Measurements from ENCODE around the gene RIC8A. TPM values are rescaled to one million over a fixed set of nuclear protein-coding genes. Genes with fewer than 3 reads are reported as not detected.

Gene RIC8A
- total RNA-seq, 1 donor from 2014 or later: 103 TPM

GRCh38 chr11:221539-221938 is 14.0 kb downstream of the RIC8A start:
- no peak for DNase-seq

GRCh38 chr11:221998-222789 is 14.7 kb downstream of the RIC8A start:
- Histone ChIP-seq H3K27ac (no peak overlapping the region), H3K36me3 (peaks cover 30% of the 10 kb centered on the region), H3K27me3 (ENCODE audit: low read depth) (no peaks in the 10 kb centered on the region), H3K9me3 (no peaks in the 10 kb centered on the region), H3K4me1 (peaks cover 5% of the 10 kb centered on the region), H3K4me3 (no peak overlapping the region)
- no peak for ATAC-seq
- TF ChIP-seq CTCF (IDR thresholded peaks at IDR 0.05): no peak
- DNase-seq: no peak
- intact Hi-C loops (cut with DNase I): no loop called here

More at GRCh38 chr11:221539-221938, 14.0 kb downstream of the RIC8A start:
- H3K4me1 ChIP-seq: peaks cover 5% of the 10 kb centered on the region
- no peak overlapping the region for H3K4me3 ChIP-seq
- ATAC-seq: no peak
- no peaks in the 10 kb centered on the region for H3K27me3 ChIP-seq (ENCODE audit: low read depth)
- H3K27ac ChIP-seq: no peak overlapping the region
- peaks cover 33% of the 10 kb centered on the region for H3K36me3 ChIP-seq
- intact Hi-C loops (cut with DNase I): no loop called here
- TF ChIP-seq CTCF (IDR thresholded peaks at IDR 0.05): no peak
- H3K9me3 ChIP-seq: no peaks in the 10 kb centered on the region

DNA sequence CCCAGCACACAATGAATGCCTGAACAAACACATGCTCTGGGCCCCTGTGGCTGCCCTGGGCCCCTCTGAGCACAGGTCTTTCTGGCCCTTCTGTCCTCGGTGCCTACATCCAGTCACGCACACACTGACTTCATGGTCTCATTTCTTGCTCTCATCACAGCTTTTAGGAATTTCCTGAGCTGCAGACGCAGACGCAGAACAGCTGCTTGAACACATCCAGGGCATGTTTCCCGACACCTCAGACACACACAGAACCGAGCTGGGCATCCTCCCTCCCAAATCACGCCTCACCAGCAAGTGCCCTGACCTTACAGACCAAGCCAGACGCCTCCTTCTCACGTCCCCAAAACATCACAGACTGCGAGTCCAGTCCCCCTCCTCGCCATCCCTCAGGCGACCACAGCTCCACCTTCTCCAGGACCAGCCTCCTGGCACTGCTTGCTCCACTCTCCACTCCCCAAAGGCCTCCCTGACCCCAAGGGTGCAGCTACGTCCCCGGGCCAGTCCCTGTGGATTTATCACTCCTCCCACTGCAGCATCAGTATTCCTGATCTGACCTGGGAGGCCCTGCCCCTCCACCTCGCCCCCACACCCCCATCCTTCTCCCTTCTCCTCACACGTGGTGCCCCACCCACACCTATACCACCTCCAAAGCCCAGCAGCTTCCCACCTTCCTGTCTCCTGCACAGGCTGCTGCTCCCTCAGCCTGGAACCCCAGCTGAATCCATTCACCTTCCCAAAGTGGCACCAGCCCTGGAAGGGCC is 15.7 kb downstream of the RIC8A start:
- H3K36me3 ChIP-seq: peaks cover 28% of the 10 kb centered on the region
- H3K4me1 ChIP-seq: peaks cover 5% of the 10 kb centered on the region
- no peak for DNase-seq
- H3K9me3 ChIP-seq: no peaks in the 10 kb centered on the region
- H3K4me3 ChIP-seq: no peak overlapping the region
- no peak overlapping the region for H3K27ac ChIP-seq
- no peaks in the 10 kb centered on the region for H3K27me3 ChIP-seq (ENCODE audit: low read depth)
- ATAC-seq: peak; percentile 6 to 25
- intact Hi-C loops (cut with DNase I): no loop called here
- TF ChIP-seq CTCF (IDR thresholded peaks at IDR 0.05): no peak

- ATAC-seq (no peak), DNase-seq (no peak)
- Histone ChIP-seq H3K27me3 (ENCODE audit: low read depth) (no peaks in the 10 kb centered on the region), H3K27ac (no peak overlapping the region), H3K4me1 (peaks cover 5% of the 10 kb centered on the region), H3K36me3 (peaks cover 24% of the 10 kb centered on the region), H3K4me3 (no peak overlapping the region), H3K9me3 (no peaks in the 10 kb centered on the region)
- no peak for TF ChIP-seq CTCF (IDR thresholded peaks at IDR 0.05)
- intact Hi-C loops (cut with DNase I): no loop called here
Observed at GRCh38 chr11:223884-224283, 16.4 kb downstream of the RIC8A start.

- Histone ChIP-seq H3K9me3 (no peaks in the 10 kb centered on the region), H3K36me3 (peaks cover 24% of the 10 kb centered on the region)
Observed at GRCh38 chr11:224424-224823, 16.9 kb downstream of the RIC8A start.

More at GRCh38 chr11:224424-224823, 16.9 kb downstream of the RIC8A start:
- H3K4me3 ChIP-seq: no peak overlapping the region
- ATAC-seq: no peak
- TF ChIP-seq CTCF (IDR thresholded peaks at IDR 0.05): no peak
- no peak for DNase-seq
- no peaks in the 10 kb centered on the region for H3K27me3 ChIP-seq (ENCODE audit: low read depth)
- H3K27ac ChIP-seq: no peak overlapping the region
- intact Hi-C loops (cut with DNase I): no loop called here
- peaks cover 5% of the 10 kb centered on the region for H3K4me1 ChIP-seq
